Parathyroid adenoma (tissue), 2 donors: ENCODE data around the gene HOXA6.

Source experiments
- H2AFZ ChIP-seq: fragments of 300-600 bp; sonication (generic); one replicate; pipeline ENCODE4 v1.7.0; 2017; ENCODE audit warnings: antibody characterized with exemption, mild to moderate bottlenecking
- H3K27ac ChIP-seq: fragments of 300-600 bp; sonication (generic); one replicate; pipeline ENCODE4 v1.7.0; 2017
- H3K27me3 ChIP-seq: fragments of 300-600 bp; sonication (generic); one replicate; pipeline ENCODE4 v1.7.0; 2017; ENCODE audit warnings: low read length; ENCODE audit not compliant: control insufficient read depth, insufficient read depth
- H3K36me3 ChIP-seq: fragments of 300-600 bp; sonication (generic); one replicate; pipeline ENCODE4 v1.7.0; 2017; ENCODE audit warnings: low read length; ENCODE audit not compliant: control insufficient read depth, insufficient read depth
- H3K4me1 ChIP-seq: fragments of 300-600 bp; sonication (generic); one replicate; pipeline ENCODE4 v1.7.0; 2017; ENCODE audit warnings: control low read depth
- H3K4me2 ChIP-seq: fragments of 300-600 bp; sonication (generic); one replicate; pipeline ENCODE4 v1.7.0; 2017; ENCODE audit warnings: low read length
- H3K4me3 ChIP-seq: fragments of 300-600 bp; sonication (generic); one replicate; pipeline ENCODE4 v1.7.0; 2017; ENCODE audit warnings: low read depth, low read length
- H3K79me2 ChIP-seq: fragments of 300-600 bp; sonication (generic); one replicate; pipeline ENCODE4 v1.7.0; 2017; ENCODE audit warnings: control low read depth
- H3K9ac ChIP-seq: fragments of 300-600 bp; sonication (generic); one replicate; pipeline ENCODE4 v1.7.0; 2017; ENCODE audit warnings: mild to moderate bottlenecking
- H3K9me3 ChIP-seq: fragments of 300-600 bp; sonication (generic); one replicate; pipeline ENCODE4 v1.7.0; 2017; ENCODE audit warnings: low read length; ENCODE audit not compliant: control insufficient read depth
- CTCF ChIP-seq: fragments of 300-600 bp; sonication (generic); IDR thresholded peaks from one replicate; pipeline ENCODE4 v1.7.0; 2017; ENCODE audit warnings: antibody characterized with exemption, mild to moderate bottlenecking
- donor health status: primary hyperparathyroidism.

HOXA6 gene

GRCh38 chr7:27169658-27170425, 22.3 kb upstream of the HOXA6 start:
- Histone ChIP-seq H3K79me2 (no peaks in the 10 kb centered on the region), H3K4me2 (no peak overlapping the region), H3K9me3 (no peaks in the 10 kb centered on the region), H3K9ac (no peak overlapping the region), H3K36me3 (no peaks in the 10 kb centered on the region), H3K27ac (no peak overlapping the region), H3K27me3 (peaks cover 55% of the 10 kb centered on the region), H2AFZ (no peak overlapping the region), H3K4me3 (no peak overlapping the region), H3K4me1 (no peaks in the 10 kb centered on the region)
- TF ChIP-seq CTCF, result no peak

GRCh38 chr7:27168265-27168947, 20.8 kb upstream of the HOXA6 start:
- Histone ChIP-seq H3K4me1 (no peaks in the 10 kb centered on the region), H3K9me3 (no peaks in the 10 kb centered on the region), H3K4me2 (no peak overlapping the region), H3K27ac (no peak overlapping the region), H3K36me3 (no peaks in the 10 kb centered on the region), H3K79me2 (no peaks in the 10 kb centered on the region), H3K4me3 (no peak overlapping the region), H3K9ac (no peak overlapping the region), H3K27me3 (peaks cover 56% of the 10 kb centered on the region), H2AFZ (no peak overlapping the region)
- TF ChIP-seq CTCF, result no peak

GRCh38 chr7:27167916-27168264, 20.3 kb upstream of the HOXA6 start:
- H3K27me3 ChIP-seq, result peaks cover 56% of the 10 kb centered on the region
- H3K9me3 ChIP-seq, result no peaks in the 10 kb centered on the region
- no peak for TF ChIP-seq CTCF
- H3K36me3 ChIP-seq, result no peaks in the 10 kb centered on the region
- H3K9ac ChIP-seq, result no peak overlapping the region
- no peak overlapping the region for H3K4me2 ChIP-seq
- H2AFZ ChIP-seq, result no peak overlapping the region
- H3K27ac ChIP-seq, result no peak overlapping the region
- H3K4me1 ChIP-seq, result no peaks in the 10 kb centered on the region
- H3K79me2 ChIP-seq, result no peaks in the 10 kb centered on the region
- no peak overlapping the region for H3K4me3 ChIP-seq

- Histone ChIP-seq H3K79me2 (no peaks in the 10 kb centered on the region), H3K4me2 (no peak overlapping the region), H3K36me3 (no peaks in the 10 kb centered on the region), H3K4me1 (no peaks in the 10 kb centered on the region), H3K27ac (no peak overlapping the region), H2AFZ (no peak overlapping the region), H3K9me3 (no peaks in the 10 kb centered on the region), H3K4me3 (no peak overlapping the region), H3K9ac (no peak overlapping the region), H3K27me3 (peaks cover 45% of the 10 kb centered on the region)
- TF ChIP-seq CTCF, result no peak
Measured at GRCh38 chr7:27166531-27167505, 19.2 kb upstream of the HOXA6 start.
